Heart left ventricle (tissue), 13 donors: Measurements from ENCODE around the gene MYO15B.

ENCODE experiments used
- POLR2A ChIP-seq, 2 donors: fragments of 450-650 bp; IDR thresholded peaks; one replicate each; pipeline ENCODE4 v1.6.1; 2017; ENCODE audit warnings: antibody characterized with exemption in 2 of 2, mild to moderate bottlenecking in 2 of 2, moderate library complexity in 2 of 2
- TF ChIP-seq, protein P1 (sequence below), 12 donors: fragments of 200-600 bp; sonication (generic) in 4 of 12; IDR thresholded peaks; one replicate each; pipeline versions ENCODE4 v1.5.0 to v1.8.0; 2018 to 2022; ENCODE audit warnings: antibody characterized with exemption in 12 of 12, mild to moderate bottlenecking in 5 of 12
- donor health status: ischemic (EF 13 %, LVEDD 7.1; RV severe dilation, severe dysfunction).
- donor health status: DM: no; HTN: yes; CAD: no.
- donor health status: DM: no; HTN: no; CAD: no.
- donor health status: ischemic (EF 25% LVEDD 6.9; RV normal size, moderate dysfunction).
- donor health status: ischemic (EF 25% LVEDD 5.7; RV mildly dilated, moderate dysfunction).
- donor health status: ischemic (EF 35%, LVEDD 5.7; RV mildly dilated, moderate dysfunction).
- donor health status: nonischemic (EF 11% LVEDD 7.7; RV severe dilation, severe dysfunction).
- donor health status: DM: yes; HTN: yes; CAD: no.
- donor health status: PGD.
- donor health status: ischemic (EF 29% LVEDD 5.4; RV normal size, mild dysfunction).
- donor health status: nonischemic (EF 23%, LVEDD 6.1; RV moderate dilation, normal function).

GRCh38 chr17:75566416-75566815, 21.2 kb upstream of the MYO15B start:
- TF ChIP-seq, protein P1, sequence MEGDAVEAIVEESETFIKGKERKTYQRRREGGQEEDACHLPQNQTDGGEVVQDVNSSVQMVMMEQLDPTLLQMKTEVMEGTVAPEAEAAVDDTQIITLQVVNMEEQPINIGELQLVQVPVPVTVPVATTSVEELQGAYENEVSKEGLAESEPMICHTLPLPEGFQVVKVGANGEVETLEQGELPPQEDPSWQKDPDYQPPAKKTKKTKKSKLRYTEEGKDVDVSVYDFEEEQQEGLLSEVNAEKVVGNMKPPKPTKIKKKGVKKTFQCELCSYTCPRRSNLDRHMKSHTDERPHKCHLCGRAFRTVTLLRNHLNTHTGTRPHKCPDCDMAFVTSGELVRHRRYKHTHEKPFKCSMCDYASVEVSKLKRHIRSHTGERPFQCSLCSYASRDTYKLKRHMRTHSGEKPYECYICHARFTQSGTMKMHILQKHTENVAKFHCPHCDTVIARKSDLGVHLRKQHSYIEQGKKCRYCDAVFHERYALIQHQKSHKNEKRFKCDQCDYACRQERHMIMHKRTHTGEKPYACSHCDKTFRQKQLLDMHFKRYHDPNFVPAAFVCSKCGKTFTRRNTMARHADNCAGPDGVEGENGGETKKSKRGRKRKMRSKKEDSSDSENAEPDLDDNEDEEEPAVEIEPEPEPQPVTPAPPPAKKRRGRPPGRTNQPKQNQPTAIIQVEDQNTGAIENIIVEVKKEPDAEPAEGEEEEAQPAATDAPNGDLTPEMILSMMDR (IDR thresholded peaks at IDR 0.05) = no peak
- TF ChIP-seq POLR2A (IDR thresholded peaks at IDR 0.05) = no peak
